Small intestine (tissue), 7 donors: ENCODE results near the gene ADCK2. TPM values are rescaled to one million over a fixed set of nuclear protein-coding genes. Genes with fewer than 3 reads are reported as not detected.
A peak's percentile ranks its signal among the peaks of the same experiment; 100 is the strongest.

ENCODE experiments used
- DNase-seq, 2 donors: peaks; one replicate each; pipeline versions ENCODE4 v3.0.0 to v3.0.0-alpha.2; 2013
- FAIRE-seq: peaks from 2 replicates; lab custom pipeline; 2012; peaks lifted over from hg19 to GRCh38; lab: Jason Lieb, UNC
- H3K27ac ChIP-seq, 3 donors: one replicate each; pipeline ENCODE4 v1.5.1; 2013; ENCODE audit warnings: low read length in 2 of 3, mild to moderate bottlenecking in 2 of 3, control low read depth in 1 of 3, inconsistent platforms in 1 of 3, low read depth in 1 of 3, moderate library complexity in 1 of 3
- H3K27me3 ChIP-seq, 3 donors: one replicate each; pipeline ENCODE4 v1.6.1; 2013; ENCODE audit warnings: low read length in 3 of 3, inconsistent platforms in 1 of 3; ENCODE audit not compliant: control insufficient read depth in 3 of 3, insufficient read depth in 3 of 3
- H3K36me3 ChIP-seq, 3 donors: one replicate each; pipeline ENCODE4 v1.6.1; 2013; ENCODE audit warnings: low read length in 3 of 3, inconsistent platforms in 1 of 3, low read depth in 1 of 3, mild to moderate bottlenecking in 1 of 3, moderate library complexity in 1 of 3; ENCODE audit not compliant: control insufficient read depth in 3 of 3, insufficient read depth in 2 of 3
- H3K4me1 ChIP-seq, 3 donors: one replicate each; pipeline ENCODE4 v1.6.1; 2013; ENCODE audit warnings: low read length in 2 of 3, inconsistent platforms in 1 of 3, low read depth in 1 of 3, mild to moderate bottlenecking in 1 of 3, moderate library complexity in 1 of 3; ENCODE audit not compliant: control insufficient read depth in 3 of 3, insufficient read depth in 2 of 3
- H3K4me3 ChIP-seq, 3 donors: one replicate each; pipeline ENCODE4 v1.5.1; 2013; ENCODE audit warnings: low read length in 3 of 3, control low read depth in 1 of 3, inconsistent platforms in 1 of 3, low read depth in 1 of 3, mild to moderate bottlenecking in 1 of 3, moderate library complexity in 1 of 3
- H3K9me3 ChIP-seq, 2 donors: one replicate each; pipeline ENCODE4 v1.6.1; 2013; ENCODE audit warnings: low read depth in 1 of 2, low read length in 1 of 2; ENCODE audit not compliant: control insufficient read depth in 2 of 2, insufficient read depth in 1 of 2
- WGBS, 3 donors: extraction: QIAGEN DNeasy Blood & Tissue Kit; methylation state at CpG; one replicate each; pipeline ENCODE4 v1.1.7; 2013; 5-methylcytosine and 5-hydroxymethylcytosine counted together
- polyA plus RNA-seq, 4 donors: library from polyadenylated mRNA; stranded (reverse) in 3 of 4; unstranded in 1 of 4; fragments of 200-250 nt in 3 of 4; fragments of 120-200 nt in 1 of 4; gene quantifications; one replicate each; pipeline versions ENCODE4 v1.2.1 to v1.2.3, GENCODE V29; 2013
- donor health status: healthy with polysubstance abuse.
- donor health status: control.
- donor health status: control.
- donor health status: Bipolar disorder and iron deficiency.
- donor health status: healthy.

Gene ADCK2
- polyA plus RNA-seq, 4 donors: 7.6 to 20.1 (median 12.2) TPM

GRCh38 chr7:140714331-140715040 is 41.7 kb downstream of the ADCK2 start:
- FAIRE-seq (no peak), DNase-seq (no peak)
- H3K27me3 ChIP-seq: no peaks in the 10 kb centered on the region
- no peaks in the 10 kb centered on the region for H3K9me3 ChIP-seq
- WGBS, 3 donors: 79 to 88% (median 85%) methylated on average over 10 of the region's 10 CpGs
- no peak overlapping the region for H3K27ac ChIP-seq
- H3K4me3 ChIP-seq: no peak overlapping the region
- H3K4me1 ChIP-seq: no peaks in the 10 kb centered on the region
- H3K36me3 ChIP-seq: peaks cover 0 to 8% (median 0%) of the 10 kb centered on the region in 3 donors

GRCh38 chr7:140719721-140720120 is 47.0 kb downstream of the ADCK2 start:
- Histone ChIP-seq H3K4me3 (no peak overlapping the region), H3K27ac (no peak overlapping the region), H3K9me3 (no peaks in the 10 kb centered on the region), H3K36me3 (peaks cover 0 to 11% (median 0%) of the 10 kb centered on the region in 3 donors), H3K4me1 (no peaks in the 10 kb centered on the region), H3K27me3 (no peaks in the 10 kb centered on the region)
- FAIRE-seq: no peak
- 64 to 86% (median 77%) methylated on average over 5 of the region's 5 CpGs for WGBS, 3 donors
- no peak for DNase-seq

- Histone ChIP-seq H3K4me3 (no peak overlapping the region), H3K9me3 (no peaks in the 10 kb centered on the region), H3K27me3 (no peaks in the 10 kb centered on the region), H3K4me1 (no peaks in the 10 kb centered on the region), H3K27ac (no peak overlapping the region), H3K36me3 (peaks cover 0 to 11% (median 4%) of the 10 kb centered on the region in 3 donors)
- FAIRE-seq (no peak), DNase-seq (no peak)
- WGBS, 3 donors: 88 to 98% (median 92%) methylated on average over 1 of the region's 1 CpG
Observed at GRCh38 chr7:140722254-140722653, 49.5 kb downstream of the ADCK2 start.

- no peak for FAIRE-seq
- H3K9me3 ChIP-seq: no peaks in the 10 kb centered on the region
- H3K27me3 ChIP-seq: no peaks in the 10 kb centered on the region
- H3K4me3 ChIP-seq: no peak overlapping the region
- DNase-seq: no peak
- peaks cover 0 to 11% (median 4%) of the 10 kb centered on the region in 3 donors for H3K36me3 ChIP-seq
- no peaks in the 10 kb centered on the region for H3K4me1 ChIP-seq
- H3K27ac ChIP-seq: no peak overlapping the region
- 81 to 93% (median 90%) methylated on average over 6 of the region's 6 CpGs for WGBS, 3 donors
Observed at GRCh38 chr7:140723006-140723405, 50.3 kb downstream of the ADCK2 start.

GRCh38 chr7:140723574-140723973 is 50.8 kb downstream of the ADCK2 start:
- no peak for DNase-seq
- Histone ChIP-seq H3K9me3 (no peaks in the 10 kb centered on the region), H3K27me3 (no peaks in the 10 kb centered on the region), H3K4me3 (no peak overlapping the region), H3K4me1 (no peaks in the 10 kb centered on the region), H3K27ac (no peak overlapping the region), H3K36me3 (peaks cover 0 to 11% (median 4%) of the 10 kb centered on the region in 3 donors)
- 85 to 91% (median 86%) methylated on average over 3 of the region's 3 CpGs for WGBS, 3 donors
- no peak for FAIRE-seq

GRCh38 chr7:140724706-140725105 is 52.0 kb downstream of the ADCK2 start:
- 91 to 100% (median 97%) methylated on average over 1 of the region's 1 CpG for WGBS, 3 donors
- DNase-seq: no peak

GRCh38 chr7:140726281-140726680 is 53.5 kb downstream of the ADCK2 start:
- peak in 1 of 2 donors; percentile 10 for DNase-seq
- no peak overlapping the region for H3K27ac ChIP-seq
- no peak for FAIRE-seq
- H3K27me3 ChIP-seq: no peaks in the 10 kb centered on the region
- no peaks in the 10 kb centered on the region for H3K9me3 ChIP-seq
- no peak overlapping the region for H3K4me3 ChIP-seq
- H3K36me3 ChIP-seq: peaks cover 0 to 20% (median 4%) of the 10 kb centered on the region in 3 donors
- 82 to 92% (median 82%) methylated on average over 2 of the region's 2 CpGs for WGBS, 3 donors
- no peaks in the 10 kb centered on the region for H3K4me1 ChIP-seq

More at GRCh38 chr7:140724706-140725105, 52.0 kb downstream of the ADCK2 start:
- no peaks in the 10 kb centered on the region for H3K27me3 ChIP-seq
- no peak overlapping the region for H3K27ac ChIP-seq
- H3K4me3 ChIP-seq: no peak overlapping the region
- no peaks in the 10 kb centered on the region for H3K9me3 ChIP-seq
- H3K36me3 ChIP-seq: peaks cover 0 to 16% (median 4%) of the 10 kb centered on the region in 3 donors
- FAIRE-seq: no peak
- H3K4me1 ChIP-seq: no peaks in the 10 kb centered on the region

GRCh38 chr7:140732416-140732815 is 59.7 kb downstream of the ADCK2 start:
- Histone ChIP-seq H3K9me3 (no peaks in the 10 kb centered on the region), H3K27ac (no peak overlapping the region), H3K36me3 (peaks cover 0 to 20% (median 2%) of the 10 kb centered on the region in 3 donors), H3K27me3 (no peaks in the 10 kb centered on the region), H3K4me1 (no peaks in the 10 kb centered on the region), H3K4me3 (no peak overlapping the region)
- DNase-seq (no peak), FAIRE-seq (no peak)
- WGBS, 3 donors: 95 to 97% (median 97%) methylated on average over 2 of the region's 2 CpGs
